Activated CD8-positive, alpha-beta T cell treated with anti-CD3 and anti-CD28 coated beads for 36 hours (primary cell): ENCODE data around the gene FAP. TPM values are rescaled to one million over a fixed set of nuclear protein-coding genes. Genes with fewer than 3 reads are reported as not detected.

Source experiments
- ATAC-seq: fragments of 200-7000 bp; cut with Tn5 transposase; one replicate; pipeline ENCODE4 v1.10.0; 2021; ENCODE audit warnings: mild to moderate bottlenecking, moderate library complexity
- CTCF ChIA-PET: fragments of 350-600 bp; sonication (Branson Sonifier 250); formaldehyde crosslinking; loops from one replicate; lab custom pipeline; 2021; ENCODE audit warnings: antibody characterized with exemption; lab: Charles Lee
- POLR2A ChIA-PET: fragments of 350-600 bp; sonication (Branson Sonifier 250); formaldehyde crosslinking; loops from one replicate; lab custom pipeline; 2021; ENCODE audit warnings: antibody characterized with exemption; lab: Charles Lee
- DNase-seq: peaks from one replicate; pipeline ENCODE4 v3.0.0-alpha.2; 2020
- H3K27ac Mint-ChIP-seq: one replicate; pipeline ENCODE4 v1.8.0; 2021; ENCODE audit warnings: mild to moderate bottlenecking, mixed read lengths
- H3K27me3 Mint-ChIP-seq: one replicate; pipeline ENCODE4 v1.8.0; 2021; ENCODE audit warnings: mixed read lengths
- H3K36me3 Mint-ChIP-seq: one replicate; pipeline ENCODE4 v1.8.0; 2021; ENCODE audit warnings: low read depth, mixed read lengths
- H3K4me1 Mint-ChIP-seq: one replicate; pipeline ENCODE4 v1.8.0; 2021; ENCODE audit warnings: low read depth, mixed read lengths
- H3K4me3 Mint-ChIP-seq: one replicate; pipeline ENCODE4 v1.8.0; 2021; ENCODE audit warnings: mild to moderate bottlenecking, moderate library complexity, mixed read lengths
- H3K9me3 Mint-ChIP-seq: one replicate; pipeline ENCODE4 v1.8.0; 2021; ENCODE audit warnings: mixed read lengths
- intact Hi-C: fragments of 100-400 bp; cut with micrococcal nuclease; formaldehyde crosslinking; loops from one replicate; pipeline ENCODE4 v1.10.0; 2022
- total RNA-seq, 2 experiments: library from RNA; stranded (reverse); gene quantifications; one replicate each; pipeline ENCODE4 v1.2.3, GENCODE V29; 2021
- TF ChIP-seq, protein P1 (sequence below): fragments of 200-600 bp; IDR thresholded peaks from one replicate; pipeline ENCODE4 v1.8.0; 2022; ENCODE audit warnings: antibody characterized with exemption, mild to moderate bottlenecking

FAP gene
- total RNA-seq, 2 experiments from 2014 or later, result not detected

DNA sequence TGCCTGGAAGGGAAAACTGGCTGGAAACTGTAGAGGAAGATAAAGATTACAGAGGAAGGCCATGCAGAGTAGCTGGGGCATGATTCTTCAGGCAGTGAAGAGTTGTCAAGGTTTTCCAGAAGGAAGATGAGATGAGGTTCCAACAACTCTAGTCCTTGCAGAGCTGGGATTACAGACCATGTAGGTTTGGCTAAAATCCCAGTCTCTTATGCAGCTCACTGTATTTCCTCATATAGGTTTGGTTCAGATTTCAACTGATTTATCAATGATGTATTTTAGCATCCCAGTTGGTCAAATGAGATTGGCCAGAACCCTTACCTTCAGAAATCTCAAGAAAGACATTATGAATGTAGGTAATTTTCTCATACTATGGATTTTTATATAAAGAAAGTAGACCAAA is 16.4 kb downstream of the FAP start:
- intact Hi-C loops, result no loop called here

DNA sequence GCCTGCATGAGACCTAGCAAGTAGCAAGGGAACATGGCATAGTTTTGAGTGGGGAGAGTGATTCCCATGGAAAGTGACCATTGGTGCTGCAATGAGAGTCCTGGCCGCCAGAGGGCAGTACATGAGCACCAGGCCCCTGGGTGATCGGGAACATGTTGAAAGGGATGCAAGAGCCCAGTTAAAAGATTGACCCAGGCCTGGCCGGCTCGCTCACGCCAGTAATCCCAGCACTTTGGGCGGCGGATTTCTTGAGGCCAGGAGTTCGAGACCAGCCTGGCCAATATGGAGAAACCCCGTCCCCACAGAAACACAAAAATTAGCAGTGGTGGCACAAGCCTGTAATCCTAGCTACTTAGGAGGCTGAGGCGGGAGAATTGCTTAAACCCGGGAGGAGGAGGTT is 22.2 kb downstream of the FAP start:
- no peaks in the 10 kb centered on the region for H3K4me1 Mint-ChIP-seq
- H3K27ac Mint-ChIP-seq, result no peak overlapping the region
- H3K9me3 Mint-ChIP-seq, result no peaks in the 10 kb centered on the region
- TF ChIP-seq, protein P1, sequence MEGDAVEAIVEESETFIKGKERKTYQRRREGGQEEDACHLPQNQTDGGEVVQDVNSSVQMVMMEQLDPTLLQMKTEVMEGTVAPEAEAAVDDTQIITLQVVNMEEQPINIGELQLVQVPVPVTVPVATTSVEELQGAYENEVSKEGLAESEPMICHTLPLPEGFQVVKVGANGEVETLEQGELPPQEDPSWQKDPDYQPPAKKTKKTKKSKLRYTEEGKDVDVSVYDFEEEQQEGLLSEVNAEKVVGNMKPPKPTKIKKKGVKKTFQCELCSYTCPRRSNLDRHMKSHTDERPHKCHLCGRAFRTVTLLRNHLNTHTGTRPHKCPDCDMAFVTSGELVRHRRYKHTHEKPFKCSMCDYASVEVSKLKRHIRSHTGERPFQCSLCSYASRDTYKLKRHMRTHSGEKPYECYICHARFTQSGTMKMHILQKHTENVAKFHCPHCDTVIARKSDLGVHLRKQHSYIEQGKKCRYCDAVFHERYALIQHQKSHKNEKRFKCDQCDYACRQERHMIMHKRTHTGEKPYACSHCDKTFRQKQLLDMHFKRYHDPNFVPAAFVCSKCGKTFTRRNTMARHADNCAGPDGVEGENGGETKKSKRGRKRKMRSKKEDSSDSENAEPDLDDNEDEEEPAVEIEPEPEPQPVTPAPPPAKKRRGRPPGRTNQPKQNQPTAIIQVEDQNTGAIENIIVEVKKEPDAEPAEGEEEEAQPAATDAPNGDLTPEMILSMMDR, result peak; percentile 90
- CTCF ChIA-PET, result interaction anchor here (0.6 to 8.3 kb wide), 48 partner anchors 9 to 1102 kb away, joined by 3 to 292 read pairs (median 4); partner anchors contain the start of genes FAP and IFIH1
- H3K4me3 Mint-ChIP-seq, result no peak overlapping the region
- peak; percentile 74 for DNase-seq
- H3K27me3 Mint-ChIP-seq, result peaks cover 9% of the 10 kb centered on the region
- intact Hi-C loops, result loop anchor here (2.0 kb wide), 1 partner anchor 78 kb away; no protein-coding TSS in a partner anchor
- H3K36me3 Mint-ChIP-seq, result no peaks in the 10 kb centered on the region
- POLR2A ChIA-PET, result no interaction called here
- ATAC-seq, result peak; percentile 85

More for the DNA sequence above, 16.4 kb downstream of the FAP start:
- POLR2A ChIA-PET, result interaction anchor here (1.2 kb wide), 1 partner anchor 15 kb away, joined by 3 read pairs; no protein-coding TSS in a partner anchor
- DNase-seq (no peak), ATAC-seq (no peak)
- H3K4me1 Mint-ChIP-seq, result no peaks in the 10 kb centered on the region
- H3K9me3 Mint-ChIP-seq, result no peaks in the 10 kb centered on the region
- H3K27me3 Mint-ChIP-seq, result peaks cover 2% of the 10 kb centered on the region
- no peak overlapping the region for H3K27ac Mint-ChIP-seq
- no peaks in the 10 kb centered on the region for H3K36me3 Mint-ChIP-seq
- CTCF ChIA-PET, result interaction anchor here (0.6 to 3.7 kb wide), 3 partner anchors 71 to 76 kb away, joined by 3 to 14 read pairs (median 3); no protein-coding TSS in a partner anchor
- no peak overlapping the region for H3K4me3 Mint-ChIP-seq
- TF ChIP-seq, protein P1, result no peak

DNA sequence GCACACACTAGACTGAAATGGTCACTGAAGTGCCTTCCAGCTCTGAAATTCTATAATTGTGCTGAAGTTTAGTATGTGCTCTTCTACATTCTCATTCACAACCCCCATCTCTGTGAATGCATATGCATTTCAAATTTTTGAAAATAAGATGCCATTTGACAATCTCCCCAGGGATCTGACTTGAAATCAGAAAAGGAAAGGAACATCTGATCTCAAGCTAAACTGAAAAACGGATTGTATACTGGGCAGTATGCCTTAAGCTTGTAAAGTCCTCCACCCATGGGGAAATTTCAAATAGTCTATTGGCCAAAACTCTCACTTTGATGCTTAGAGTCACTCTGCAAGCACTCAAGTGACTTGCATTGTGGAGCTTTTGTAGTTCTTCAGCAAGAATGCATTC is 22.9 kb downstream of the FAP start:
- ChIA-PET POLR2A (no interaction called here), CTCF (interaction anchor here (0.6 to 8.3 kb wide), 40 partner anchors 8 to 634 kb away, joined by 3 to 292 read pairs (median 6); partner anchors contain the start of genes FAP and IFIH1)
- Mint-ChIP-seq H3K9me3 (no peaks in the 10 kb centered on the region), H3K36me3 (no peaks in the 10 kb centered on the region), H3K4me3 (no peak overlapping the region), H3K4me1 (no peaks in the 10 kb centered on the region), H3K27ac (no peak overlapping the region), H3K27me3 (peaks cover 9% of the 10 kb centered on the region)
- no peak for ATAC-seq
- no peak for DNase-seq
- TF ChIP-seq, protein P1, result no peak
- intact Hi-C loops, result loop anchor here (2.0 kb wide), 1 partner anchor 78 kb away; no protein-coding TSS in a partner anchor

- intact Hi-C loops, result no loop called here
- ATAC-seq, result no peak
- no peaks in the 10 kb centered on the region for H3K9me3 Mint-ChIP-seq
- H3K4me1 Mint-ChIP-seq, result no peaks in the 10 kb centered on the region
- H3K27me3 Mint-ChIP-seq, result peaks cover 9% of the 10 kb centered on the region
- H3K36me3 Mint-ChIP-seq, result no peaks in the 10 kb centered on the region
- H3K4me3 Mint-ChIP-seq, result no peak overlapping the region
- TF ChIP-seq, protein P1, result no peak
- ChIA-PET CTCF (interaction anchor here (1.3 to 8.3 kb wide), 9 partner anchors 12 to 115 kb away, joined by 5 to 292 read pairs (median 13); no protein-coding TSS in a partner anchor), POLR2A (no interaction called here)
- DNase-seq, result no peak
- no peak overlapping the region for H3K27ac Mint-ChIP-seq
Observed at GRCh38 chr2:162219426-162219825, 23.8 kb downstream of the FAP start.

DNA sequence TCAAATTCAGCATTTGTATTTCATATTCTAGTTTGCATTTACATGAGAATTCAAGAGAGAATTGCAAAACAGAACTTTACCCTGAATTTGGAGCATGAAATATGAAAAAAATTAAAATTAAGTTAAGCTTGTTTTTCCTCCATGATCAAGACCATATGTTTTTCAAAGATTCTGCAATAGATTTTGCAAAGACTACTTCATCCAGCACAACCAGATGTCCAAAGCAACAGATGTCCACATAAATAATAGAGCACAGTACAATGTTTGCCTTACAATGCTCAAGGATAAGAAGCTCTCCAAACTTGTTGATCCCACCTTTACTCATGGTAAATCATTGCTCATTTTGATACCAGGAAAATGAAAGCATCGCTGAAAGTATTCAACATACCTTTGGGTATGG is 25.6 kb downstream of the FAP start:
- CTCF ChIA-PET, result interaction anchor here (1.2 to 8.3 kb wide), 2 partner anchors 70 to 80 kb away, joined by 4 to 292 read pairs; no protein-coding TSS in a partner anchor
- intact Hi-C loops, result no loop called here
- POLR2A ChIA-PET, result no interaction called here
- no peaks in the 10 kb centered on the region for H3K4me1 Mint-ChIP-seq
- TF ChIP-seq, protein P1, result no peak
- H3K36me3 Mint-ChIP-seq, result no peaks in the 10 kb centered on the region
- no peak overlapping the region for H3K4me3 Mint-ChIP-seq
- peaks cover 9% of the 10 kb centered on the region for H3K27me3 Mint-ChIP-seq
- ATAC-seq, result no peak
- H3K27ac Mint-ChIP-seq, result no peak overlapping the region
- no peak for DNase-seq
- H3K9me3 Mint-ChIP-seq, result no peaks in the 10 kb centered on the region
